ENCODE measurements around the gene MSI2.

MSI2 gene

DNA sequence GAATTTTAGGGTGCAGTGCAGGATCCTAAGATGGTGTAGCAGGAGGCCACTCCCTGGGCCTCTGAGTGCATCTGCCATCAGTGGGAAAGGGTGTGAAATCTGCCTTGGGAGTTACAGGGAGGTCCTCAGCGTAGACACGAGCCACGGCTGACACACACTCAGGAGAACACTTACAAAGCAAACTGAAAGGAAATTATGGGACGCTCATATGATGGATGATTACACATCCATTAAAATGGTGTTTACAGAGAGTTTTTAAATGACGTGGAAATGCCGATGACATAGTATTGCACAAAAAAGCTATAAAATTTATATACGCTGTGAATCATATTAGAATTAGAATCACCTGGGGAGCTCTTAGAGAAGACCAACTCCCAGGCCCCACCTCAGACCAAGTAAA, 313.5 kb downstream of the MSI2 start:
- no peak for DNase-seq (ENCODE audit: low read depth in 2 of 2)

DNA sequence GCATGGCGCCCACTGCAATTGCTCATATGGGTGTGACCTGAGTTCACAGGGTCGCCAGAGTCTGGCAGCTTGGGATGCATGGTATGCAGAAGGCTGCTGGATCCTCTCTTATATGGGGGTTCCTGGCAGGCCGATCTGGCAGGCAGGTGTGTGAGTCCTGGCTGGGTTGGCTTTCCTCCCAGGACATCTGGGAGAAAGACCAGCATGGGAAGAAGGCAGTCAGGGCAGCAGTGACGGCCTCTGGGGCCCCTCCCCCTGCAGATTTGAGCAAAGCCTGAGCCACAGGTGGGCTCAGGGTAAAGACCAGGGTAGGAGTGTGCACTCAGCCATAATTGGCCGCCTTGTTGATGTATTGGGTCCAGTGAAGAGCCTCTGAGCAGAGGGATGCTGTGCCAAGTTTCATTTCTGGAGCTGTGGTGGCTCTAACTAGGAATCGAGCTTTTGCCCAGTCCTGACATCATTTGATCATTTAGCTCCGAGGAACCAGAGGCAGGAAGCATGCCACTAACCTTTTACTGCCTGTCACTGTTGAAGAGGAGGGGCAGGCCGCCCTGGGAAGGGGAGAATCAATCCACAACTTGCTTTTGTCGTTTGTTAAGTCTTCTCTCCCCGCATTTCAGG, 314.5 kb downstream of the MSI2 start:
- DNase-seq (ENCODE audit: low read depth in 2 of 2), result no peak

DNA sequence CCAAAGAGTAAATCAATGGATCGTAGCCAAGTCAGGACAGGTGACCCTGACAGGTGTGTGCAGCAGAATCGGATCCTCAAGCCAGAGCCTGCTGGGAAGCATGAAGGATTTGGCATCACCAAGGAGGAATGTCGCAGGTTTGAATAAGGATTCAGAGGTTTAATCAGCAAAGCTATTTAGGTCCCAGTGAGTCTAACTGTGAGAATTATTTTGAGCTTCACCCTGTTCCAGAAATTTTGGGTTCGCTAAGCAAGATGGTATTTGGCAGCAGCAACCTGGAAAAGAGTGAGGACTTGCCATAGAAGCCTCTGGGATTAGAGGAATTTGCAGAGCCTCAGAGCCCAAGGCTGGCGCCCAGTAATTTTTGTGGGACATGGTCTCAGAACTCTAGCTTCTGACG, 315.7 kb downstream of the MSI2 start:
- DNase-seq (ENCODE audit: low read depth in 2 of 2), result no peak

DNA sequence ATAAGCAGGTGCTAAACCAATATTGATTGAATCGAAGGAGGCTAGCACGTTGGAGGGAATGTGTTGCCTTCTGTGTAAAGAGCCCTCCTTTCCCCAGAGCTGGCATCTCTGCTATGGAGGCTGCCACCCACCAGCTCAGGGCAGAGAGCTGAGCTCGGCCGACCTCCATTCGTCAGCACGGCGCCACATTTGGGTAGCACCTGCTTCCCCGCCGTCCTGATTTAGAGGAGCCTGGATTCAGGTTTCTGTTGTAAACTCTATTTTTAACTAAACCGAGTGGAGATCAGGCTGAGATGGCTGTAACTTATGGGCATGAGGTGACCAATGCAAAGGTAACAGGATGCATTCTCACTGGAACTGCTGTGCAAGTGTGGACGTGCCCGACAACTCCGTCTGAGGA, 316.3 kb downstream of the MSI2 start:
- no peak for DNase-seq (ENCODE audit: low read depth in 2 of 2)

DNA sequence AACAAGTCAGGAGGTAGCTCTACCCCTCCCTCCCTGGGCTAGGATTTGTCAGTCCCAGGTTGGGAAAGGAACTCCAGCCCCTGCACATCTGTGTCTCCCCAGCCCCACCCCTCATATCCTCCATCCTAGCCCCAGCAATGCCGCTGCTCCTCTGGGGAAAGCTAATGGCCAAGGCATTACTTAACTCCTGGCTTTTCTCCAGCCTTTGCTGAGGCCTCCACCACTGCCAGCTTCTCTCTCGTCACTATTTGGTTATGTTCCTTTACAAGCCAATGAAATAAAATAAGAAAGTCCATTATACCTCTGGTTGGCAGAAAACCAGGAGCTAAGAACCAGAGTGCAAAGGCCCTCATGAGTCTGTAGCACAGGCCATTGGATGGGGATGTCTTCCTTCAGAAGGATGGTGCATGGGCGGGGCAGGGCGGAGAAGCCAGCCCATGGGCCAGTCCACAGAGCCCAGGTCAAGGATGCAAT, 317.8 kb downstream of the MSI2 start:
- DNase-seq (ENCODE audit: low read depth in 2 of 2), result no peak

DNA sequence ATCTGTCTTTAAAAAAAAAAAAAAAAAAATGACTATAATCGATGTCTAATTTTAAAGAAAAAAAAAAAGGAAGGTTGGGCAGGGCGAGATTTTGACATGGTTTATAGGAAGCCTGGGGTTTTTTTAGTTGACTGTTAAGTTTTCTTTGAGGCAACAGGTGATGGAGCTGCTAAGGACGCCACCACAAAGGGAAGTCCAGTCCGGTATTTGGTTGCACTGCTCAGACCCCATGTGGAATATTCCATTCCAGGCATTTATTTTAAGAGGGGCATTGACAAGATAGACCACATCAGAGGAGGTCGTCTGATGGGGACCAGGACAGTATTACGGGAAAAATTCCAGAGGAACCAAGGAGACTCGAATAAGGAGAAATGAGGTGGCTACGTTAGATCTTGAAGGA, 320.4 kb downstream of the MSI2 start:
- no peak for DNase-seq (ENCODE audit: low read depth in 2 of 2)

DNA sequence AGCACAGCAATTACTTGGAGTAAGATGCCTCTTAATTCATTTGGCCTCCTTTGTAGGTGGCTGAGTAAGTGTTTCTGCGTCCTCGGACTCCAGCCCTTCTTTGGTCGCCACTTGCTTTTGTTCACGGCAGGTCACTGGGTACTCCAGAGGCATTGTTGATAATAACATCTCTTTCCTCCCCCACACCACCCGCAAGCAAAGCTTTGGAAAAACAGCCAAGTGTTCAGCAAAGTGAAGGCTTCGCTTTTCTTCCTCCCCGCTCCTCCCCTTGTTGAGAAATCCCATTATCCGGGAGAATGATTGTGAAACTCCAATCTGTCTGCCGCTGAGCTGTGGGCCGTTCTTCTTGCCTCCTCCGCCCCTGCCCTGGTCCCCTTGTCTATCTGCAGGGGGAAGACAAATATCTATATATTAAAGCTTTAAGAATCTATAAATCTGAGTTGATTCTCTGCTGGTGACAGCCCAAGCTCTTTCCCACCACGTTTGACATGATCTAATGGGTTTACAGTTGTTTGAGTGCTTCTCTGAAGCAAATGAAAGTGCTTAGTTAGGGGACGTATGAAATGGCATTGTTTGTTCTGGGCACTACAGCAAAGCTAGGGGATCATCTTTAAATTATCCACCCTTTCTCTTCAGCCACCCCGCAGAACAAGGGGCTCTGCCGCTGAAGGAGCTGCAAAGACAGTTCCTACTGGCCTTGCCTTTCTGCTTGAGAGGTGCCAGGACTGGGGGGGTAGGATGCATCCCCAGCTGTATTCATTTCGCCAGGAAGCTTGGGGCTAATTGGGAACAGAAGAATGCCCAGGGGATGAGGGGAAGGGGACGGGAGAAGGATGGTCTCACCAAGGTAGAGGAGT, 321.7 kb downstream of the MSI2 start:
- no peak for DNase-seq (ENCODE audit: low read depth in 2 of 2)

DNA sequence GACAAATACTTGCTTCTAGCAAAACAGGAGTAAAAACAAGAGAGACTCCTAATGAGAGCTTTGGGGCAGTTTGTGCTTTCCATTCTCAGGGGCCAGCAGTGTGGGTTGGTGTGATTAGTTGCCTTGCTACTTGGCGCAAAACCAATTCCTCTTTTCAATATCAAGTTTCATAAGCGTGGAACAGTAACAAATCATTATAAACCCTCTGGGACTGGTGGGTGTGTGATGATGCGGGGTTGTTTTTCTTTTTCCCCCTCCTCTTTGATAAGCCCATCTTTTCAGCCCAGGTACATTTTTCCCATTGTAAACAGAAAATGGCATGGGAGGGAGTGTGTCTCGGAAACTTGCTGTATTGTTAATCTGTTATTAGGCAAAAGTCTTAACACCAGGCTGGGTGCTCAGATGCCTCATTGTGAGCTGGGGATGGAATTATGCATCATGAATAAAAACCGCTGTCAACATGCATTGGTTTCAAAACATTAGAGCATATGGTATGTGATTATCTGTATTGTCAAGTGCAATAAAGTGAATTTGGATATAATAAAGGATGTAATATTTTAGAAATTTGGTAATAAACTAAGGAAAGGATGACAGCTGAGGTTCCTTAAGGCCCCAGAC, 322.4 kb downstream of the MSI2 start:
- DNase-seq (ENCODE audit: low read depth in 2 of 2), result no peak

DNA sequence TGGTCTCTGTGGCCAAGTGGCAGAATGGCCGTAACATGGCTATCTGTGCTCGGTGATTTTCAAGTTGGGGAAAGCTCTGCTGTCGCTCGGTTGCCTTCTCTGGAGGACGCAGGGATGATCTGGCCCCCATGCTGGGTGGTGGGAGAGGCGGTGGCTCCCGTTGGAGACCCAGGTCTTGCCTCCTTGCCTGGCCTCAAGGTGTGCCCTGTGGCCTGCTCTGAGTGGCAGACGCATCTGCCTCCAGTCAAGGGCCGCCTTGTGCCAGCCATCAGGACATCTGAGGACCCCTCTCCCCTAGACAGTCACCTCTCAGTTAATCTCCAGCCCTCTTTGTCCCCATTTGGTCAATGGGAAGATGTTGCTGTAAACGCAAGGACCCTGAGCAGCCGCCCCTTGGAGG, 322.9 kb downstream of the MSI2 start:
- DNase-seq (ENCODE audit: low read depth in 2 of 2), result no peak

DNA sequence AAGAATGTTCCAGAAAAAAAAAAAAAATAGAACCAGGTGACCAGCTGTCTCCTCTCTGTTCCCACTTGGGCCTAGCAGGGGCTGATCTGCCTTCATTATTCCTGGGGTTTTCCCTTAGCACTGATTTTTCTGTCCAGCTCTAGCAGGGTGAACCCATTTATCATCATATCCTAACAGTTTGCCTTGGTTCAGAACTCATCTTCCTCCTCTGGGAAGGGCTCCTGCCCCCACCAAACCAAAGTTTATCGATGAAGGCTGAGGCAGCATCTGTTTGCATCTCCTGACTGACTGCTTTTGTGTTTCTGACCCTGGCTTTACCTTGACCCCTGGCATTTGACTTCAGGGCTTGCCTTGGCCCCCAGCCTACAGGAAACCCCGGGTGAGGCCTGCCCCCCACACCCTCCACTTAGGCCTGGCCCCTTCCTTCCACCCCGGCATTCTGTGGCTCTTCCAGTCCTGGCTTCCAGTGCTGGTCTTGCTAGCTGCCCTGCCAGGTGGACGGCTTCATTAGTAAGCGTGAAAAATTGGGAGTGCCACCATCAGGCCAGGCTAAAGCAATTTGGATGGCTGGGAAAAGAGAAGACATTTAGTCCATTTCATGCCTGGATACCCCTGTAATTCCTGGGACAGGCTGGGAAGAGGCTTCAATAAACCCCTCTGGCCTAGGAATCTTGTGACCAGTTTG, 323.9 kb downstream of the MSI2 start:
- DNase-seq (ENCODE audit: low read depth in 2 of 2), result no peak

DNA sequence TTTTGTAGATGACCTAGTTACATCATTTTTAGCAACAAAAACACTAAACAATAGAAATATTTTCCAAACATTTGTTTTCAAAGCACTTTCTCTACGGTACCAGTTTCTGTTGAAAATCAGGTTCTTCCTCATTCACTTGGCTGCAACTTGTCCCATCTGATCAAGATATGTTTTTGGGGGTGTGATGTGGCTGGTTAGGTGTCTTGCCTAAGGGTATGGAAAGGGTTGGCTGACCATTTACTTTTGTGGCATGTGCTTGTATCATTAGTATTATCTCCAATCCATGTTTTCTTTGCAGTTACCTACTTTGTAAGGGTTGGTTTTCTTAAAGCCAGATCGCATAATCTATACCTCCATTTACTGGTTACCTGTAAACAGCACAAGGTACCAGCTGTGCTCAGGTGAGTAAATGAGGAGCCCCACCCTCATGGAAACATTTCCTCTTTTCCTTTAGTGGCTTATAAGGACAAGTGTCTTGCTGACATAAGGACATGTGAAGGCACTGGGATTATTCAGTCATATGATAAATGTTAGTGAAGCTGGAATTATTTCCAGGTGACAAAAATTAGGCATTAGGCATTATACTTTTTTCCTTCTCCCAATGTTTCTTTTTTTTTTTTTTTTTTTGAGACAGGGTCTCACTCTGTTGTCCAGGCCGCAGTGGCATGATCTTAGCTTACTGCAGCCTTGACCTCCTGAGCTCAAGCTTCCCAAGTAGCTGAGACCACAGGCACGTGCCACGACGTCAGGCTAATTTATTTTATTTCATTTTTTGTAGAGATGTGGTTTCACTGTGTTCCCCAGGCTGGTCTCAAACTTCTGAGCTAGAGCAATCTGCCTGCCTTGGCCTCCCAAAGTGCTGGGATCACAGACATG, 326.8 kb downstream of the MSI2 start:
- no peak for DNase-seq (ENCODE audit: low read depth in 2 of 2)

DNA sequence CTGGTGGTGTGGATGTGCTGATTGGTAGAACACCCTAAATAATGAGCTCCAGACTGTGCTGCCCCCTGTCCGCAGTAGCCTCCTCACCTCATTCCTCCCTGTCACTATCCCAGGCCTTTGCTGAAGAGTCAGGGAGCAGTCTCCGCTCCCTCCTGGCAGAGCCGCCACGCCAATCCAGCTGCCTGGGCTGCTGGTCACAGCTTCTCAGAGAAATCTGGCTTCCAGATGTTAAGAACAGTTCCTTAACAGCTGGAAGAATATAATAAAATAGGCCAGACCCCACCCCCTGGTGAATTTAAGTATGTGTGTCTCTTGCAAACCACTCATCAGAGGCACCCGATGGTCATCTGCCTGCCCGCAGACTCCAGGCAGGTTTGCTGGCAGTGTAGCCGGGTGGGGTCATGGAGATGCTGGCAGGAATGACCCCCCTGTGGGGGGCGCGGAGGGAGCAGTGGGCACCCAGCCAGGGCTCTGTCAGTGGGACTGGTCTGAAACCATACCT, 327.8 kb downstream of the MSI2 start:
- no peak for DNase-seq (ENCODE audit: low read depth in 2 of 2)

DNA sequence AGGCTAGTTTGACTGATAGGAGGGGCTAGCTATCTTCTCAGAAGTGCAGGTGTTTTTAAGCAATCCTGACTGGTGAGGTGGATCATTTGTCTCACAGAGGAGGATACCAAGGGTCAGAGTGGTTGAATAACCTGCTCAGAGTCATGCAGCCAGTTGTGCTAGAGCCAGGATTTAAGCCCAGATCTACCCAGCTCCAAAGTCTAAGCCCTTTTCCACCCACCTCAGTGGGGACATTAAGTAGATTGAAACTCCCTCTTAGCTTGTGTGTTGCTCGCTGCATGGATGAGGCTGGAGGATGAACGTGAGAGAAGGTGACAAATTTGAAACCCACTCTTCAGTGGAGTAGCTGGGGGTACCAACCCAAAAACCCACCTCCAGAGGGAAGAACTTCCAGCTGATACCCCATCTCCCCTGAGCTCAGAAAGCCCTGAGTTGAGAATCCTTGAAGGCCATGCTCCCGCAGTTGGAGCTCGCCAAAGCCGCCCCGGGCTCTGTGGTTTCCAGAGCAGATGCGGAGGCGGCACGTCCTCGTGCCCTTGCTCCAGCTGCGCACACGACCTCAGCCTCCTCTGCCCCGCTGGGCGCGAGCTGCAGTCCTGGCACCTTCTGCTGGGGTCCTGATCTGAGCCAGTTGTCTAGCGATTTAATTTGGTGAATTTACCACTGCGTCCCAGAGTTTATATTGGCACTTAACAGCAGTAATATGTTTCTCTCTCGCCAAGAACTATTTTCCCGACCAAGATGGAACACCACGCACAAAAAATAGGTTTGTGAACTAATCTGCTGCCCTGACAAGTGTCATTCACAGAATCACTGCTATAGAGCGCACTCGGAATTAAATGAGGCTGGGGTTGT, 329.2 kb downstream of the MSI2 start:
- DNase-seq (ENCODE audit: low read depth in 2 of 2), result no peak

DNA sequence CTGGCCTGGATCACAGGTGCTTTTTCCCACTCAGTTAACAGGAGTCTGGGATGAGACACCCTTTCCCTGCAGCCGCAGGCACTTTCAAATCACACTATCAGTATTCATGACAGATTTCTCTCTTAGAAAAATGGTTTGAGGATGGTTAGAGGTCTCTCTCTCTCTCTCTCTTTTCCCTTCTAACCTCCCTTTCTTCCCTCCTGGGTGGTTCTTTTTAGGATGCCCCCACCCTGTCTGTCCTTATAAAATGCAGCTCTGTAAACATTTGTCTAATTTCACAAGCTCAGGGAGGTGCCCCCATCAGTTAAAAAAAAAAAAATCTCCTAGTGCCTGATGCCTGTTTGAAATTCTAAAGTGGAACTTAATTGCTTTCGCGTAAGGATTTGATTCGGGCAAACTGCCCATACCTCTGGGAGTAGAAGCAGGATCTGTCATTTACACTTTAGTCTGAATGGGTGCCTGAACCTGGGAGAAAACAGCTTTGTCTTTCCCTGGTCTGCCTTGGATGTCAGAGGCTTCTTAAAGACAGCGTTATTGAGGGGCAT, 329.9 kb downstream of the MSI2 start:
- DNase-seq (ENCODE audit: low read depth in 2 of 2), result no peak

DNA sequence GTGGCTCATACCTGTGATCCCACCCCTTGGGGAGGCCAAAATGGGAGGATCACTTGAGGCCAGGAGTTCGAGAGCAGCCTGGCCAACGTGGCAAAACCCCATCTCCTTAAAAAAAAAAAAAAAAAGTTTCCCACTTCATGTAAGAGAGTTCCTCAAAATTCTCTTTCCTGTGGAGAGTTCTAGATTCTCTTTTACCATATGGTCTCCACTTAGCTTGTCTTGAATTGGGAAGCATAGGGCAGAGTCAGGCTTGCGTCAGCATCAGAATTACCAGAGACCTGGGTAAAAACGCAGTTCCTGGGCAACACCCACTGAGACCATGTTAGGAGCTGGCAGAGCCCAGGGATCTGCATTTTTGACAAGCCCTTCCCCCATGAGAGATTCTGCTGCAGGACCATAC, 330.4 kb downstream of the MSI2 start:
- DNase-seq (ENCODE audit: low read depth in 2 of 2), result no peak

DNA sequence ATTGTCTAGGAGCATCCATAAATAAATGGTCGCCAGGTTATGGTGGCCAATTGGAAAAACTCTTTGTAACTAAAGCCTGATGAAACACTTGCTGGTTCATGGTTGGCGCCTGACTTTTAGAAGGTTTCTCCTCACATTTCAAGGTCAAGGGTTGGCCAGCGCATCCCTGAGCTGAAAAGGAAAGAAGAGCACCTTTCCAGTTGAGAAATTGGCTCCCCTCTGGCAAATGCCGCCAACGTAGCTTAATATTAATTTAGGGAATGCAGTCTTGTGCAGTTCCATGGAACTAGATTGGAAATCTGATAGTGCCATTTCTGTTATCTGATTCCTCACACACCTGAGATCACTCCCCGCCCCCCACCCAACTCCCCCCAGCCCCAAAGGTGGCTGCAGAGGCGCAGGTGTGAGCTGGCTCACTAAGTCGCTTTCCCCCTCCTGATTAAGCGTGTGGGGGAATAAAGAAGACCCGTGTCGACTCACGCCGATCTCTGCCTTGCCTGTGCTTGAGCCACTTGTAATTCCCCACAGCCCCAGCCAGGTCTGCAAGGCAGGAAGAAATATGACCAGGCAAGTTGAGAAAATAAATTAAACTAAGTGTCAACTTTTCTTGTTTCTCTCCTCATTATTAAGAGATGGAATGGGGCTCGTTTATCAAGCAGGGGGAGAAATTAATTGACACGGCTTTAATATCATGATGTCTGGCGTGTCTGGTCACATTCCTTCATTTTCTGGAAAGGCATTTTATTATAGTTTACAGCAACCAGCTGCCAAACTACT, 331.1 kb downstream of the MSI2 start:
- DNase-seq (ENCODE audit: low read depth in 2 of 2), result no peak

DNA sequence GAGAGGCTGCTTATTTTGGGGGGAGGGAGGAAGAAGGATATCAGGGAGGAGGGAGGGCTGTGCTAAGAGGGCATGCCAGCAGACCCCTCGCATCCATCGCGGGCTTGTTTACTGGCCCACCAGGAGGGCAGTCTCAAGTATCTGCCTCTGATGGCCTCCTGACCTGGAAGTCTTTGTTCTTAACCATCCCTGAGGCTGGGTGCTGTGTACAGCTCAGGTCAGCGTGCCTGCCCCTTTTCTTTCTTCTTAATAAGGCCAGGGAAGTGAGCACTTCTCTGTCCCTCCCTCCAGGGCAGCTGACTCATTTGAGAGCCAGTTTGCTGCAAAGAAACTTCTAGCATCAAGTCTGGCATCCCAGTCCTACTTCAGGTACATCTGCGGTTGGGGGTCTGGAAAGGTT, 331.8 kb downstream of the MSI2 start:
- DNase-seq (ENCODE audit: low read depth in 2 of 2), result no peak

DNA sequence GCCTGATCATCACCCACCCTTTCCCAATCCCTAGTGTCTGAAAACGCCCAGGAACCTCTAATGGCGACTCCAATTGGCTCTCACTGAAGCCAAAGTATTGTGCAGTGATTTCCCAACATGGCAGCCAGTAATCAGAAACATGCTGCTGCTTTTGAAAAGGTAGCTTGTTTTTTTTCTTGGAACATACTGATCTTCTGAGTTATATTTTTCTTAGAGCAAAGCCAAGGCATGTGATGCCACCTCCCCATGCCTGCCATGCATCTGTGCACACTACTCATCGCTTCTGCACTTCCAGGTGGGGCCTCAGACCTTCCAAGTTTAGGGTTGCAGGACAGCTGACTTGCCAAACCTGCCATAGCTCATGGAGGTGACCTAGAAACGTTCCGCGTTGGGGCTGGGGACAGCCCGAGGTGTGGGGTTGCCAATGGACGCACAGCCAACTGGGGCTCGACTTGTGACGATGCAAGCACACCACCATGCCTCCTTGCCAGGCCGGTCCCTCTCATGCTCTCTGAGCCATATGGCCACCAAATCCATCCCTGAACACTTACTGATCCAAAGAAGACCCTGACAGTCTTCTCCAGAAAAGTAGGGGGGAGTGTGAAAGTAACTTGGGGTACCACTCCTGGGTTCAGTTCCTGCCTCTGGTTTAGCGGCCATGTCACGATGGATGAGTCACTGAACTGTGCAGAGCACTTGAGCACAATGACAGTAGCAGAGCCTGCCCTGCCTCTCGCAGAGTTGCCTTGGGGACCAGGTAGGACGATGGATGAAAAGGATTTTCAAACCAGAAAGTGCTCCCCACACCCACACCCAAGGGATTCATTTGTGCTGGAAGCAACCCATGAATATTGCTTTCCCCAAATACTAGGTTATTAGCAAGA, 333.1 kb downstream of the MSI2 start:
- no peak for DNase-seq (ENCODE audit: low read depth in 2 of 2)

Data from stimulated activated CD8-positive, alpha-beta memory T cell treated with anti-CD3 and anti-CD28 coated beads, Interleukin-2, amount 100 ng/mL, for 1 hour (primary cell).